ENCODE measurements around the gene DIP2B. TPM values are rescaled to one million over a fixed set of nuclear protein-coding genes. Genes with fewer than 3 reads are reported as not detected.

Gene DIP2B
- total RNA-seq, 1 donor from 2014 or later: 24.0 TPM

Small RNAs within 50 kb of the gene (small RNA-seq; reads per million reads assigned to genes)
- gene RF00019 (not detected), gene RNU6-238P (not detected), gene RNU6-769P (not detected)

Other genes with a start within 250 kb of the DIP2B start
- 54.3 TPM for gene LIMA1, start 221.5 kb upstream of the DIP2B start, total RNA-seq
- not detected for gene FAM186A, start 108.4 kb upstream of the DIP2B start, total RNA-seq
- gene LARP4, start 104.1 kb upstream of the DIP2B start, total RNA-seq: 37.6 TPM

All from skeletal muscle tissue (tissue), 2 donors.